GM23338 (cell line): Measurements from ENCODE around the gene CADPS.

Experiments used
- CREB1 ChIP-seq: fragments of 250-450 bp; sonication (Bioruptor Pico); IDR thresholded peaks from 2 replicates; pipeline ENCODE4 v1.5.0; 2020; ENCODE audit warnings: low read depth, mild to moderate bottlenecking, moderate library complexity
- EZH2 ChIP-seq: fragments of 200-600 bp; sonication (generic); IDR thresholded peaks from one replicate; pipeline ENCODE4 v1.8.0; 2017; ENCODE audit warnings: antibody characterized with exemption, mild to moderate bottlenecking, low read depth; ENCODE audit not compliant: unreplicated experiment
- EZH2phosphoT487 ChIP-seq: fragments of 200-600 bp; sonication (generic); IDR thresholded peaks from one replicate; pipeline ENCODE4 v1.8.1; 2018; ENCODE audit warnings: antibody characterized with exemption; ENCODE audit not compliant: unreplicated experiment
- JUNB ChIP-seq: IDR thresholded peaks from one replicate; pipeline ENCODE4 v1.6.1; 2016; ENCODE audit warnings: antibody characterized with exemption; ENCODE audit not compliant: unreplicated experiment
- POLR2AphosphoS5 ChIP-seq: IDR thresholded peaks from 2 replicates; pipeline ENCODE4 v1.6.1; 2016; ENCODE audit warnings: antibody characterized with exemption, low read depth
- STAT1 ChIP-seq: IDR thresholded peaks from one replicate; pipeline ENCODE4 v1.6.1; 2016; ENCODE audit warnings: antibody characterized with exemption; ENCODE audit not compliant: unreplicated experiment
- ZNF114 ChIP-seq: fragments of 250-450 bp; sonication (Bioruptor Pico); IDR thresholded peaks from 2 replicates; pipeline ENCODE4 v1.5.0; 2020; ENCODE audit warnings: mild to moderate bottlenecking, moderate library complexity
- ZNF331 ChIP-seq: fragments of 250-450 bp; sonication (Bioruptor Pico); IDR thresholded peaks from 2 replicates; pipeline ENCODE4 v1.5.0; 2020; ENCODE audit warnings: low read depth, mild to moderate bottlenecking, moderate library complexity
- TF ChIP-seq, protein P1 (sequence below), 2 experiments: fragments of 200-600 bp in 1 of 2; sonication (generic) in 1 of 2; conservative IDR thresholded peaks; 2 replicates each; pipeline versions ENCODE4 v1.5.1 to v1.6.1; 2016 to 2017; ENCODE audit warnings: antibody characterized with exemption in 2 of 2, low read depth in 2 of 2, mild to moderate bottlenecking in 2 of 2, moderate library complexity in 1 of 2
- TF ChIP-seq, protein P2 (sequence below): IDR thresholded peaks from one replicate; pipeline ENCODE4 v1.6.1; 2018; ENCODE audit warnings: antibody characterized with exemption; ENCODE audit not compliant: unreplicated experiment
- TF ChIP-seq, protein P3 (sequence below): IDR thresholded peaks from 2 replicates; pipeline ENCODE4 v1.6.1; 2016; ENCODE audit warnings: antibody characterized with exemption

DNA sequence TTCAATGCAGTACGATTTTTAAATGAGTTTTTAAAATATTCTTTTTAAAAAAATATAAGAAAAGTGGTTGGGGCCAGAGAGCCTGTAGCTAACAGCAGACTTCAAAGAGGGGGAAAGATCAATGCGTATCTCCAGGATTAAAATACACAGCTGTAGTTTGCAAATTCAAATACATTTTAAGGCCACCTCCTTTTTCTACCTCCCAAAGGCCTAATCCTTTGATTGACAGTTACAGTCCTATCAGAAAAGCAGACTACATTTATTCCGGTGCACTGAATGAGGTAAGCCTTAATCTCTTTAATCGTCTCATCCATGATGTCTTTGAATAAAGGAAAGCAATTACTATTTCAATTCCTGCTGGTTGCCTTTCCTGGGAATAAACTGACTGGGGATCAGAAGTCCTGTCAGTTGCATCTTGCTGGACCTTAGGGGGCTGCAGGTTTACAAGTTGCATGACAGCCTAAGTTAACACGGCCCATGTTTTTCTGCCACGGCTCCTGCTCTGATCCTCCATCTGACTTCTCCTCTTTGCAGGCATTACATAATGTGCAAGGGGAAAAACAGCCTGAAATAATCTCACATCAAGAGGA is 51.7 kb downstream of the CADPS start:
- TF ChIP-seq POLR2AphosphoS5 (no peak), JUNB (no peak), ZNF114 (CRISPR knock-in tag) (no peak), EZH2 (no peak), EZH2phosphoT487 (no peak), CREB1 (CRISPR knock-in tag) (no peak), ZNF331 (CRISPR knock-in tag) (no peak), STAT1 (no peak)
- TF ChIP-seq, protein P1, sequence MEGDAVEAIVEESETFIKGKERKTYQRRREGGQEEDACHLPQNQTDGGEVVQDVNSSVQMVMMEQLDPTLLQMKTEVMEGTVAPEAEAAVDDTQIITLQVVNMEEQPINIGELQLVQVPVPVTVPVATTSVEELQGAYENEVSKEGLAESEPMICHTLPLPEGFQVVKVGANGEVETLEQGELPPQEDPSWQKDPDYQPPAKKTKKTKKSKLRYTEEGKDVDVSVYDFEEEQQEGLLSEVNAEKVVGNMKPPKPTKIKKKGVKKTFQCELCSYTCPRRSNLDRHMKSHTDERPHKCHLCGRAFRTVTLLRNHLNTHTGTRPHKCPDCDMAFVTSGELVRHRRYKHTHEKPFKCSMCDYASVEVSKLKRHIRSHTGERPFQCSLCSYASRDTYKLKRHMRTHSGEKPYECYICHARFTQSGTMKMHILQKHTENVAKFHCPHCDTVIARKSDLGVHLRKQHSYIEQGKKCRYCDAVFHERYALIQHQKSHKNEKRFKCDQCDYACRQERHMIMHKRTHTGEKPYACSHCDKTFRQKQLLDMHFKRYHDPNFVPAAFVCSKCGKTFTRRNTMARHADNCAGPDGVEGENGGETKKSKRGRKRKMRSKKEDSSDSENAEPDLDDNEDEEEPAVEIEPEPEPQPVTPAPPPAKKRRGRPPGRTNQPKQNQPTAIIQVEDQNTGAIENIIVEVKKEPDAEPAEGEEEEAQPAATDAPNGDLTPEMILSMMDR (conservative IDR thresholded peaks at IDR 0.05; ENCODE audit: low read depth in 2 of 2), result no peak
- TF ChIP-seq, protein P2, sequence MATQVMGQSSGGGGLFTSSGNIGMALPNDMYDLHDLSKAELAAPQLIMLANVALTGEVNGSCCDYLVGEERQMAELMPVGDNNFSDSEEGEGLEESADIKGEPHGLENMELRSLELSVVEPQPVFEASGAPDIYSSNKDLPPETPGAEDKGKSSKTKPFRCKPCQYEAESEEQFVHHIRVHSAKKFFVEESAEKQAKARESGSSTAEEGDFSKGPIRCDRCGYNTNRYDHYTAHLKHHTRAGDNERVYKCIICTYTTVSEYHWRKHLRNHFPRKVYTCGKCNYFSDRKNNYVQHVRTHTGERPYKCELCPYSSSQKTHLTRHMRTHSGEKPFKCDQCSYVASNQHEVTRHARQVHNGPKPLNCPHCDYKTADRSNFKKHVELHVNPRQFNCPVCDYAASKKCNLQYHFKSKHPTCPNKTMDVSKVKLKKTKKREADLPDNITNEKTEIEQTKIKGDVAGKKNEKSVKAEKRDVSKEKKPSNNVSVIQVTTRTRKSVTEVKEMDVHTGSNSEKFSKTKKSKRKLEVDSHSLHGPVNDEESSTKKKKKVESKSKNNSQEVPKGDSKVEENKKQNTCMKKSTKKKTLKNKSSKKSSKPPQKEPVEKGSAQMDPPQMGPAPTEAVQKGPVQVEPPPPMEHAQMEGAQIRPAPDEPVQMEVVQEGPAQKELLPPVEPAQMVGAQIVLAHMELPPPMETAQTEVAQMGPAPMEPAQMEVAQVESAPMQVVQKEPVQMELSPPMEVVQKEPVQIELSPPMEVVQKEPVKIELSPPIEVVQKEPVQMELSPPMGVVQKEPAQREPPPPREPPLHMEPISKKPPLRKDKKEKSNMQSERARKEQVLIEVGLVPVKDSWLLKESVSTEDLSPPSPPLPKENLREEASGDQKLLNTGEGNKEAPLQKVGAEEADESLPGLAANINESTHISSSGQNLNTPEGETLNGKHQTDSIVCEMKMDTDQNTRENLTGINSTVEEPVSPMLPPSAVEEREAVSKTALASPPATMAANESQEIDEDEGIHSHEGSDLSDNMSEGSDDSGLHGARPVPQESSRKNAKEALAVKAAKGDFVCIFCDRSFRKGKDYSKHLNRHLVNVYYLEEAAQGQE, result no peak
- TF ChIP-seq, protein P3, sequence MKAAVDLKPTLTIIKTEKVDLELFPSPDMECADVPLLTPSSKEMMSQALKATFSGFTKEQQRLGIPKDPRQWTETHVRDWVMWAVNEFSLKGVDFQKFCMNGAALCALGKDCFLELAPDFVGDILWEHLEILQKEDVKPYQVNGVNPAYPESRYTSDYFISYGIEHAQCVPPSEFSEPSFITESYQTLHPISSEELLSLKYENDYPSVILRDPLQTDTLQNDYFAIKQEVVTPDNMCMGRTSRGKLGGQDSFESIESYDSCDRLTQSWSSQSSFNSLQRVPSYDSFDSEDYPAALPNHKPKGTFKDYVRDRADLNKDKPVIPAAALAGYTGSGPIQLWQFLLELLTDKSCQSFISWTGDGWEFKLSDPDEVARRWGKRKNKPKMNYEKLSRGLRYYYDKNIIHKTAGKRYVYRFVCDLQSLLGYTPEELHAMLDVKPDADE, result no peak
